Muscle of leg (tissue), 11 donors: ENCODE measurements around the gene GHRHR. TPM values are rescaled to one million over a fixed set of nuclear protein-coding genes. Genes with fewer than 3 reads are reported as not detected.

Source experiments
- DNase-seq: peaks from one replicate; pipeline ENCODE4 v3.0.0; 2013
- H3K27ac ChIP-seq: one replicate; pipeline ENCODE4 v1.5.1; 2013; ENCODE audit warnings: mild to moderate bottlenecking, low read length, control low read depth
- H3K27me3 ChIP-seq: one replicate; pipeline ENCODE4 v1.6.1; 2013; ENCODE audit warnings: low read length; ENCODE audit not compliant: control insufficient read depth, insufficient read depth
- H3K36me3 ChIP-seq: one replicate; pipeline ENCODE4 v1.6.1; 2013; ENCODE audit warnings: low read length; ENCODE audit not compliant: control insufficient read depth, insufficient read depth
- H3K4me1 ChIP-seq: one replicate; pipeline ENCODE4 v1.6.1; 2013; ENCODE audit warnings: low read length; ENCODE audit not compliant: control insufficient read depth, insufficient read depth
- H3K4me3 ChIP-seq: one replicate; pipeline ENCODE4 v1.5.1; 2013; ENCODE audit warnings: low read length, control low read depth
- H3K9me3 ChIP-seq: replicated peaks from 2 replicates; pipeline ENCODE4 v1.6.1; 2013; ENCODE audit warnings: low read depth, low read length; ENCODE audit not compliant: control insufficient read depth
- WGBS: methylation state at CpG from one replicate; pipeline ENCODE4 v1.1.5; 2013; ENCODE audit warnings: missing lambda C conversion rate; ENCODE audit not compliant: insufficient coverage; 5-methylcytosine and 5-hydroxymethylcytosine counted together
- polyA plus RNA-seq, 8 donors: library from polyadenylated mRNA; unstranded; fragments of 120-200 nt; gene quantifications; one replicate each; pipeline versions ENCODE4 v1.2.1 to v1.2.3, GENCODE V29; 2013; ENCODE audit warnings: inconsistent platforms in 1 of 8, low replicate concordance in 1 of 8; ENCODE audit not compliant: insufficient read length in 8 of 8, insufficient read depth in 1 of 8
- total RNA-seq: library from RNA; stranded (reverse); fragments of 120-200 nt; gene quantifications from one replicate; pipeline ENCODE4 v1.2.4, GENCODE V29; 2013

Gene GHRHR
- total and polyA plus RNA-seq, 9 donors, result 0.35 to 1.5 (median 0.89) TPM

DNA sequence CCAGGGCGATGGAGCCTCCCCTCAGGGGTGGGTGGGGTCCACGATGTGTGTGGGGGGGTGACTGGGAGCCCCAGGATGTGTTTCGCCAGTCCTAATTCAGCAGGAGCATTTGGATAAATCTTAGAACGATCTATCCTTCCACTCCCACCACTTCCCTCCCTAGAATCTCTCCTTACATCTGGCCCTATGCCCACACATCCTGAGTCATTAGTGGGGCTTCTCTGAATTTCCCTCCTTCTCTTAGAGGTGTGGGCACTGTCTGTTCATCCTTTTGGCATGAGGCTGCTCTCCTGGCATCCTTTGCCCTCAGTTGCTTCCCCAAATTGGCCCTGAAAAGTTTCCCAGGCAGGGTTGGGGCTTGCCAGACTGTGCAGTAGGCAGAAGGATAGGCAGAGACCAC, 1.6 kb downstream of the GHRHR start:
- Histone ChIP-seq H3K36me3 (no peaks in the 10 kb centered on the region), H3K27me3 (peaks cover 2% of the 10 kb centered on the region), H3K4me3 (no peak overlapping the region), H3K4me1 (no peaks in the 10 kb centered on the region), H3K9me3 (no peaks in the 10 kb centered on the region), H3K27ac (no peak overlapping the region)
- WGBS, result 40% methylated on average over 1 of the region's 4 CpGs
- DNase-seq, result no peak

DNA sequence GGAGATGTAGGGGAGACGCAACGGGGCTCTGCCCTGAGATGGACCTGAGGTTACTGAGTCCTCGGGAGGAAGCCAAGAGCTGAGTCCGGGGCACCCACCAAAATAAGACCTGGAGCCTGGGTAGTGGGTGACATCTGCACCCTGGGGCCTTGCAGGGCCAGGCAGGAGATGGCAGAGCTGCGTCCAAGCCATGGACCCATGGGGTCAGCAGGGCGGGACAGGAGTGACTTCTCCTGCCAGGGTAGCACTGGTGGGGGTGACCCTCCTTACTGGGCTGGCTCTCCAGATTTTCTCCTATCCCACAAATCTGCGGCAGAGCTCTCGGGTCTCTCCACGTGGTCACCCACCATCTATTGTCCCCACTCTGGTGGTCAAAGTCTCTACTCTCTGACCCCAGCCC, 2.1 kb downstream of the GHRHR start:
- Histone ChIP-seq H3K4me1 (no peaks in the 10 kb centered on the region), H3K4me3 (no peak overlapping the region), H3K36me3 (no peaks in the 10 kb centered on the region), H3K9me3 (no peaks in the 10 kb centered on the region), H3K27ac (no peak overlapping the region), H3K27me3 (peaks cover 2% of the 10 kb centered on the region)
- no peak for DNase-seq
- 70% methylated on average over 9 of the region's 9 CpGs for WGBS

DNA sequence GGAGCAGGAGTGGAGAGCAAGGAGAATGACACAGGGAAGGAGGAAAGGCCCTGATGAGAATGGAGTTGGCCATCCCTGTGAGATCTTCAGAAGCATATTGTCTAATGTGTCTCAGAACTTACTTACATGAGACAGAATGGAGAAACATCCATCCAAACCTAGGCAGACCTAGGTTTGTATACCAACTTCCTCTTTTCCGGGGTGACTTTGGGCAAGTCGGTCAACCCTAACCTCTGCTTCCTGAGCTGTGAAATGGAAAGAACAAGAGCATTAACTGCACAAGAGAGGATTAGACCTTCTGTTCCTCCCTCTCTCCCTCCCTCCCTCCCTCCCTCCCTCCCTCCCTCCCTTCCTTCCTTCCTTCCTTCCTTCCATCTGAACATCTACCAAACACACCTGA, 4.5 kb downstream of the GHRHR start:
- H3K27ac ChIP-seq, result no peak overlapping the region
- peaks cover 4% of the 10 kb centered on the region for H3K4me1 ChIP-seq
- peaks cover 14% of the 10 kb centered on the region for H3K27me3 ChIP-seq
- no peaks in the 10 kb centered on the region for H3K36me3 ChIP-seq
- DNase-seq, result no peak
- WGBS, result no CpG with 5 or more reads among the region's 2 CpGs
- no peak overlapping the region for H3K4me3 ChIP-seq
- no peaks in the 10 kb centered on the region for H3K9me3 ChIP-seq

DNA sequence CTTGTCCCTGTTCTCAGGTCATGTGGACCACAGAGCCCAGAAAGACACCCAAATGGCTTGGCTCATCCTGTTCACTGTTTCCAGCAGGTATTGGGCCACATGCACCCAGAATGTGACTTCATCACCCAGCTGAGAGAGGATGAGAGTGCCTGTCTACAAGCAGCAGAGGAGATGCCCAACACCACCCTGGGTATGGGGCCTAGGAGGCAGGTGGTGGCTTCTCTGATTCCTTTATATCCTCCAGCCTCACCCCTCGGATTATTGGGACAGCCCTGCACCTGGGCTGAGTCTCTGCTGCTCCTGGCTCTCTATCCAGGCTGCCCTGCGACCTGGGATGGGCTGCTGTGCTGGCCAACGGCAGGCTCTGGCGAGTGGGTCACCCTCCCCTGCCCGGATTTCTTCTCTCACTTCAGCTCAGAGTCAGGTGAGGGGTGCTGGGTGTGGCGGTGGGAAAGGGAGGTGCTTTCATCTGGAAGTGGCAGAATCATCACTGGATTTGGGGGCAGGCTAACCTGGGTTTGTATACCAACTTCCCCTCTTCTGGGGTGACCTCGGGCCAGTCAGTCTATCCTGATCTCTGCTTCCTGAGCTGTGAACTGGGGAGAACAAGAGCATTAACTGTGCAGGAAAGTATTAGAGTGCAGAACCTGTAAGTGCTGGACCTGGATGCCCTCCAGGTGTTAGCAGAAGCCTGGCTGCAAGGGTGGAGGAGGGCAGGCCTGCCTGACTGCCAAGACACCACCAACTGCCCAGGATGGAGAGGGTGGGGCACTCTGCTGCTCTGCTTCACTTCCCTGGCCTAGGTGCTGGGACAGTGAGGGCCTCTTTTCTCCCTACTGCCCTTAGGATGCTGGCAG, 5.2 kb downstream of the GHRHR start:
- no peaks in the 10 kb centered on the region for H3K36me3 ChIP-seq
- WGBS, result no CpG with 5 or more reads among the region's 7 CpGs

DNA sequence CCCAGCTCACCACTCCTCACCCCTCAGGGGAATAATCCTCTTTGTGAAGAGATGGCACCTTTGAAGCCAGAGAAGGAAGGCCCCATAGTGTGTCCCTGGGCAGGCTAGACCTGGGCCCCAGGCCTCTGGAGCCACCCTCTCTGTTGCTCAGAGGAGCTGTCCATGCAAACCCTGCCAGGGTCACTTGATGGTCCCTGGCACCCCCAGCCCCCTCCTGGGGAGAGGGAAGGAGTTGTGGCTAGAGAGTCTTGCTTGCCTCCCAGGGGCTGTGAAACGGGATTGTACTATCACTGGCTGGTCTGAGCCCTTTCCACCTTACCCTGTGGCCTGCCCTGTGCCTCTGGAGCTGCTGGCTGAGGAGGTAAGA, 5.8 kb downstream of the GHRHR start:
- Histone ChIP-seq H3K27ac (no peak overlapping the region), H3K27me3 (peaks cover 12% of the 10 kb centered on the region), H3K36me3 (no peaks in the 10 kb centered on the region), H3K9me3 (no peaks in the 10 kb centered on the region), H3K4me1 (peaks cover 4% of the 10 kb centered on the region), H3K4me3 (no peak overlapping the region)
- DNase-seq, result no peak
- no CpG with 5 or more reads among the region's 1 CpG for WGBS

More for the DNA sequence above, 5.2 kb downstream of the GHRHR start:
- Histone ChIP-seq H3K9me3 (no peaks in the 10 kb centered on the region), H3K27ac (no peak overlapping the region), H3K27me3 (peaks cover 14% of the 10 kb centered on the region), H3K4me1 (peaks cover 4% of the 10 kb centered on the region), H3K4me3 (no peak overlapping the region)
- DNase-seq, result no peak

DNA sequence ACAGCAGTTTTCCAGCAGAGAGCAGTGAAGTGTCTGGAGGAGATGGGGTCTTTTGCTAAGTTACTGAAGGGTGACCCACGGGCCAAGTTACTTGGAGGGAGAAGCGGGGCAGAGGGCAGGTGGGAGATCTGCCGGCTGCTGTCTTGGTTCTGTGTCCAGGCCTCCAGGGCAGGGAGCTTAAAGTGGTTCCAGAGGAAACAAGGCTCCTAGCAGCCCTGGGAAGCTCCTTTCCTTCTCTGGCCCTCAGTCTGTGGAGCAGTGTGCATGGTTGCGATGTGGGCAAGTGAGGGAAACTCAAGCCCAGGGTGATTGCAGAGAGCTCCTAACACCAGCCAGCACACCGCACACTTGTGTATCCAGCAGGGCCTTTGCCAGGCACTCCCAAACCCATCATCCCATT, 6.3 kb downstream of the GHRHR start:
- 79% methylated on average over 3 of the region's 5 CpGs for WGBS

DNA sequence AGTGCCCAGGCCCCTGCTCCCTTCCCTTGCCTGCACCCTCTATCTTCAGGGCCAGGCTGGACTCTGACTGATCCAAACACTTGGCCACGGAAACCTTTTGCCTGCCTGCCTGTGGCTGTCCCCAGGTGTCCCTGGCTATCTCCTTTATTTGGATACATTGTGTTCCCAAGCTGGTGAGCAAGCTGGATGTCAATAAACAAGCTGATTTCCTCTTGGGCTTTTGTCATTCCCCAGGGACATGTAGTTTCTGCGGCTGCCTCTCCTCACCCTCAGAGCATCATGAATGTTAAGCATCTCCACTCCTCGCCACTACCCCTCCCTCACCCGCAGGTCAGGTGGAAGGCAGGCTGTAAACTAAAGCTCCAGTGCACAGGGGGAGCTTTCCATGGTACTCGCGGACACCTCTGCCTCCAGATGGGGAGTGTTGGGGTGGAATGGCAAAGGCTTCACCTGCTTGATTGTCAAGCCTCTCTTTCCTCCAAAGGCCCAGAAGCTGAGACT, 6.9 kb downstream of the GHRHR start:
- H3K4me1 ChIP-seq, result peaks cover 4% of the 10 kb centered on the region
- WGBS, result 25% methylated on average over 3 of the region's 6 CpGs
- H3K27ac ChIP-seq, result no peak overlapping the region

More for the DNA sequence above, 6.3 kb downstream of the GHRHR start:
- Histone ChIP-seq H3K4me3 (no peak overlapping the region), H3K27me3 (peaks cover 11% of the 10 kb centered on the region), H3K36me3 (no peaks in the 10 kb centered on the region), H3K9me3 (no peaks in the 10 kb centered on the region), H3K27ac (no peak overlapping the region), H3K4me1 (peaks cover 4% of the 10 kb centered on the region)
- no peak for DNase-seq

DNA sequence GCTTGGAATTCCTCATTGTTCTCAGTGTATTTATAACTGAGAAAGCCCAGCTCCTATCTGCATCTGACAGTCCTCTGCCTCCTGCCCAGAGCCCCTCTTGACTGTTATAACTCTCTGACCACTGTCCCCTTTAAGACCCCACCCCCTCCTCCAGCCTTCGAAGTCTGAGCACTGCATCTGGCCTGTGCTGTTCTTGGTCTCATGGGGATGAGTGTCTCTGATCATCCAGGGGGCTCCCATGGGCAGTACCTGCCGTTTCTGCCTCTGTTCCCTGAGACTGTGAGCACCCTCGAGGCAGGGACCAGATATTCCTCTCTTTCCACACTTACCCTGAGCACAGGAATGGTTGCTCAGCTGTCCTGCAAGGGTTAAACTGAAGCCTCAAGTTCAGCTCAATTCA, 7.7 kb downstream of the GHRHR start:
- H3K9me3 ChIP-seq, result no peaks in the 10 kb centered on the region
- peaks cover 4% of the 10 kb centered on the region for H3K4me1 ChIP-seq
- DNase-seq, result no peak
- H3K4me3 ChIP-seq, result no peak overlapping the region
- H3K27ac ChIP-seq, result no peak overlapping the region
- H3K27me3 ChIP-seq, result peaks cover 11% of the 10 kb centered on the region
- 31% methylated on average over 2 of the region's 3 CpGs for WGBS
- H3K36me3 ChIP-seq, result no peaks in the 10 kb centered on the region

More for the DNA sequence above, 6.9 kb downstream of the GHRHR start:
- Histone ChIP-seq H3K9me3 (no peaks in the 10 kb centered on the region), H3K27me3 (peaks cover 11% of the 10 kb centered on the region), H3K4me3 (no peak overlapping the region), H3K36me3 (no peaks in the 10 kb centered on the region)
- no peak for DNase-seq

DNA sequence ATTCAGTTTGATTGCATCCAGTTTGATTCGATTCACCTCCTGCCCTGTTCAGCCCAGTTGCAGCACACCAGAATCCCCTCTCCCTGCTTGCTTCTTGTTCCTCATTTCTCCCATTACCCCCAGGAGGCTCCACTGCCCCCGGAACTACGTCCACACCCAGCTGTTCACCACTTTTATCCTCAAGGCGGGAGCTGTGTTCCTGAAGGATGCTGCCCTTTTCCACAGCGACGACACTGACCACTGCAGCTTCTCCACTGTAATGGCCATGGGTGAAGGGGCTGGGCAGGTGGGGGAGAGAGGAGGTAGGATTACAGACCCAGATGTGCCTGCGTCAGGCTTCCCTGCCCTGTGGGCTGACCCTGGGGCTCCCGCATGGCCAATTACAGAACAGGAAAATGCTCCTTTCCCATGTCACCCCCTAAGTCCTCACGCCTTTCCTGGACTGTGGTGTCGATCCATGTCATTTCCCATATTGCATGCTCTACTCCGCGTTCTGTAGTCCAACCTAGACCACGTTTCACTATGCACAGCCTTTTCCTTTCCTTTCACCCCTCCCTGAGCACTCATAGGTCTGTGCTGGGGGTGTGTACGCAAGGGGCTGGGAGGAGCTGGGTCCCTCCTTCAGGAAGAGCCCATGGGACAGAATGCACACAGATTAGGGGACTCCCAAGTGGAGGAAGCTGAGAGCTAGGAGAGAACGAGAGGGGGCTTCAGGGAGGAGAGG, 8.2 kb downstream of the GHRHR start:
- 34% methylated on average over 7 of the region's 15 CpGs for WGBS
- Histone ChIP-seq H3K4me1 (peaks cover 4% of the 10 kb centered on the region), H3K36me3 (no peaks in the 10 kb centered on the region), H3K27me3 (peaks cover 11% of the 10 kb centered on the region), H3K9me3 (no peaks in the 10 kb centered on the region), H3K27ac (no peak overlapping the region), H3K4me3 (no peak overlapping the region)
- DNase-seq, result no peak

DNA sequence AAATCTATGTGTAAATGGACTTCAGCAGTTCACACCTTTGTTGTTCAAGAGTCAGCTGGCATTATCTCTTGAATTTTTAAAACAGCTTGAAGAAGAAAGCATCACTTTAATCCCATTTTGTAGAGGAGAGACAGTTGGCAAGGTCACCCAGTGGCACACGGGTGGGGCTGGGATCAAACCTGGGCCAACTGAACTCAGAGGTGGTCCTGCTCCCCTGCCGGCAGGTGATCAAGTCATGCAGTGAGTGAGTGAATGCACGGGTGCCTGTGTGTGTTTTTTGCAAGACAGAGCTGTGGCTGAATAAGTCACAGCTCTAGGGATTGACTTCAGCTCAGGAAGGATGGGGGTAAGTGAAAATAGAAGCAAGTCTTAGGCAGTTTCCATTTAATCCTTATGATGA, 9.5 kb downstream of the GHRHR start:
- peaks cover 4% of the 10 kb centered on the region for H3K4me1 ChIP-seq
- no peak overlapping the region for H3K4me3 ChIP-seq
- 47% methylated on average over 3 of the region's 3 CpGs for WGBS
- H3K27ac ChIP-seq, result no peak overlapping the region
- no peaks in the 10 kb centered on the region for H3K9me3 ChIP-seq
- no peaks in the 10 kb centered on the region for H3K36me3 ChIP-seq
- no peak for DNase-seq
- H3K27me3 ChIP-seq, result peaks cover 15% of the 10 kb centered on the region
